ENCODE measurements around the gene FLRT1. TPM values are rescaled to one million over a fixed set of nuclear protein-coding genes. Genes with fewer than 3 reads are reported as not detected.

Gene FLRT1
- total RNA-seq, 4 donors from 2014 or later = not detected

GRCh38 chr11:64015935-64016845 lies 19.5 kb upstream of the FLRT1 start:
- in situ Hi-C loops (cut with MboI; ENCODE audit: low sequenced_read_pairs in 4 of 4) = no loop called here
- intact Hi-C loops (cut with DNase I; ENCODE audit: low total_unique reads) = no loop called here
- DNase-seq (no peak), ATAC-seq (no peak)
- H3K4me3 ChIP-seq = no peak overlapping the region
- H3K36me3 ChIP-seq = no peaks in the 10 kb centered on the region
- no peaks in the 10 kb centered on the region for H3K27me3 ChIP-seq
- no peaks in the 10 kb centered on the region for H3K9me3 ChIP-seq
- H3K27ac ChIP-seq = no peak overlapping the region
- peaks cover 11 to 18% of the 10 kb centered on the region in 2 donors for H3K4me1 ChIP-seq
- TF ChIP-seq POLR2A (IDR thresholded peaks at IDR 0.05) (no peak), CTCF (IDR thresholded peaks at IDR 0.05 in 4 of 5, conservative IDR thresholded peaks at IDR 0.05 in 1 of 5) (no peak)

GRCh38 chr11:64017945-64018224 lies 17.8 kb upstream of the FLRT1 start:
- Histone ChIP-seq H3K9me3 (no peaks in the 10 kb centered on the region), H3K27ac (no peak overlapping the region), H3K4me1 (peaks cover 15 to 25% of the 10 kb centered on the region in 2 donors), H3K27me3 (no peaks in the 10 kb centered on the region), H3K36me3 (no peaks in the 10 kb centered on the region), H3K4me3 (no peak overlapping the region)
- DNase-seq = no peak
- no peak for ATAC-seq
- in situ Hi-C loops (cut with MboI; ENCODE audit: low sequenced_read_pairs in 4 of 4) (no loop called here), intact Hi-C loops (cut with DNase I; ENCODE audit: low total_unique reads) (no loop called here)
- no peak for TF ChIP-seq CTCF (IDR thresholded peaks at IDR 0.05 in 4 of 5, conservative IDR thresholded peaks at IDR 0.05 in 1 of 5)
- no peak for TF ChIP-seq POLR2A (IDR thresholded peaks at IDR 0.05)

- H3K4me3 ChIP-seq = no peak overlapping the region
- H3K27me3 ChIP-seq = no peaks in the 10 kb centered on the region
- ATAC-seq (no peak), DNase-seq (no peak)
- intact Hi-C loops (cut with DNase I; ENCODE audit: low total_unique reads) (no loop called here), in situ Hi-C loops (cut with MboI; ENCODE audit: low sequenced_read_pairs in 4 of 4) (no loop called here)
- peaks cover 15 to 25% of the 10 kb centered on the region in 2 donors for H3K4me1 ChIP-seq
- no peaks in the 10 kb centered on the region for H3K9me3 ChIP-seq
- H3K36me3 ChIP-seq = no peaks in the 10 kb centered on the region
- TF ChIP-seq CTCF (IDR thresholded peaks at IDR 0.05 in 4 of 5, conservative IDR thresholded peaks at IDR 0.05 in 1 of 5) (no peak), POLR2A (IDR thresholded peaks at IDR 0.05) (no peak)
- no peak overlapping the region for H3K27ac ChIP-seq
Measured at GRCh38 chr11:64018310-64018709, 17.4 kb upstream of the FLRT1 start.

GRCh38 chr11:64019106-64020037 lies 16.4 kb upstream of the FLRT1 start:
- DNase-seq (no peak), ATAC-seq (no peak)
- Histone ChIP-seq H3K4me1 (peaks cover 19 to 31% of the 10 kb centered on the region in 2 donors), H3K36me3 (no peaks in the 10 kb centered on the region), H3K27ac (peak overlapping the region in 1 of 4 donors; percentile 12), H3K9me3 (no peaks in the 10 kb centered on the region), H3K4me3 (no peak overlapping the region), H3K27me3 (no peaks in the 10 kb centered on the region)
- TF ChIP-seq POLR2A (IDR thresholded peaks at IDR 0.05) = no peak
- no peak for TF ChIP-seq CTCF (IDR thresholded peaks at IDR 0.05 in 4 of 5, conservative IDR thresholded peaks at IDR 0.05 in 1 of 5)
- intact Hi-C loops (cut with DNase I; ENCODE audit: low total_unique reads) (no loop called here), in situ Hi-C loops (cut with MboI; ENCODE audit: low sequenced_read_pairs in 4 of 4) (no loop called here)

Measured in gastrocnemius medialis (tissue), 4 donors.